GM19463 (cell line): ENCODE data around the gene SNX13.
"Not testable (repeated sequence)": the region's sequence is repeated elsewhere in the genome, so short reads cannot be mapped to it uniquely, and the experiment has no call there.

ENCODE experiments used
- ATAC-seq: cut with Tn5 transposase; IDR thresholded peaks from one replicate; pipeline ENCODE4 v1.9.1; 2021; ENCODE audit warnings: mild to moderate bottlenecking, moderate library complexity; ENCODE audit not compliant: unreplicated experiment

Gene SNX13

GRCh38 chr7:17916786-17917185 is 23.5 kb downstream of the SNX13 start:
- no peak for ATAC-seq

DNA sequence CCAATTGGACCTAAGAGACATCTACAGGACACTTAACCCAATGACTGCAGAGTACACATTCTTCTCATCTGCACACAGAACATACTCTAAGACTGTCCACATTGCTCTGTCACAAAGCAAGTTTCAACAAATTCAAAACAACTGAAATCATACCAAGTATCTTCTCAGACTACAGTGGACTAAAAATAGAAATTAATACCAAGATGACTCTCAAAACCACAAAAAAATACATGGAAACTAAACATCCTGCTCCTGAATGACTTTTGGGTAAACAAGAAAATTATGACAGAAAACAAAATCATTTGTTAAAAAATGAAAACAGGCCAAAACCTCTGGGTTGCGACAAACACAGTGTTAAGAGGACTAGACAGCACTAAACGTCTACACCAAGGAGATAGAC is 24.5 kb downstream of the SNX13 start:
- no peak for ATAC-seq

DNA sequence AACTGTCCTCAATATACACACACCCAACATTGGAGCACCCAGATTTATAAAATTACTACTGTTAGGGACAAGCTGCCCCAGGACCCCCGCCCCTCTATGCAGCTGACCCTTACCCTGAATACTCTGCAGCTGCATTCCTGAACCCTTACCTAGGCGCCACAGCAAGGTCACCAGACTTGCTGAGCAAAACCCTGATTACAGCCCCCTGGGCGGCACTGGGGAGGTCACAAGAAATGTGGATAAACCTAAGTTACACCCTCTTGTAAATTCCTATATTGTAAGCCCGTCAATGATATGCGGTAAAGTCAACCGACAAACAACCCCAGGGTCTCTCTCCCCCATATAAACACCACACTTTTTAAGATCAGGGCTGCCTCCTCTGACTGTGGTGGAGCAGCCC is 25.1 kb downstream of the SNX13 start:
- no peak for ATAC-seq

- ATAC-seq = no peak
Measured at GRCh38 chr7:17913250-17913649, 27.0 kb downstream of the SNX13 start.

- no peak for ATAC-seq
Measured at GRCh38 chr7:17912536-17913235, 27.6 kb downstream of the SNX13 start.

DNA sequence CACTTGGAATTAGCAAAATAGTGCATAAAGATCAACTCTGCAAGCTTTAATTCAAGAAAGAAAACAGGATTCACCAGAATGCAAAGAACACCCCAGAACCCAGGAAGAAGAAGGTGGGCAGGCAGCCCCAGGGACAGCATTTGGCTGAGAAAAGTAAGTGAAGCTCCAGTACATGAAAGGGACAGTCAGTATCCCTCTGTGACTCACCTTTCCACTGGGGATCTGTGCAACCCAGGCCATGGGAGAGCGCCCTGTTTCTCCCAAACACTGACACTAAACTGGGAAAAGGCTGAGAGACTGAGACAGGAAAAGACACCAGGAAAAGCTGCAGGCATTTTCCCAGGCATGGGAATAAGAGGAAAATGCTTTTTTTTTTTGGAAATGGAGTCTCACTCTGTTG is 28.2 kb downstream of the SNX13 start:
- no peak for ATAC-seq

- no peak for ATAC-seq
Measured at GRCh38 chr7:17910377-17910776, 29.9 kb downstream of the SNX13 start.

DNA sequence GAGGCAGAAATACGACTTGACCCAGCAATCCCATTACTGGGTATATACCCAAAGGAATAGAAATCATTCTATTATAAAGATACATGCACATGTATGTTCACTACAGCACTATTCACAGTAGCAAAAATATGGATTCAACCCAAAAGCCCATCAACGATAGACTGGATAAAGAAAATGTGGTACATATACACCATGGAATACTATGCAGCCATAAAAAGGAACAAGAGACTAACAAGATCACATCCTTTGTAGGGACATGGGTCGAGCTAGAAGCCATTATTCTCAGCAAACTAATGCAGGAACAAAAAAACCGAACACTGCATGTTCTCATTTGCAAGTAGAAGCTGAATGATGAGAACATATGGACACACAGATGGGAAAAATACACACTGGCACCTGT is 31.0 kb downstream of the SNX13 start:
- not testable (repeated sequence) for ATAC-seq

DNA sequence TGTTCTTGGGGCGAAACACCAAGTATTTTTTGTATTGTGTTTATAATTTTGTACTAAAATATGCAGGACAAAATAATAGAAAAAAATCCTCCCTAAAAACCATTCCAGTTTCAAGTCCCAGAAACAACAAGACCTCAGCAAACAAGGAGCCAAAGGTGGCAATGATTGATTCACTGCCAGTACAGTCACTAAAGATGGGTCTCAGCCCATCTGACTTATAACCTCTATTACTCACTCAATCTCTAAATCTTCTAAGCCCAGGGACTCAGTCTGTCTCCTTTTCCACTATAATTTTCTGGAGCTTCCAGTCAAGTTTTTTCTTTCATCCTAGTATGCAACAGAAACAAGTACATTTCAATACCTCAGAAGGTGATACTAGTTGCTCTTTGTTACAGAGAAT is 33.3 kb downstream of the SNX13 start:
- ATAC-seq = no peak

GRCh38 chr7:17903337-17903736 is 37.0 kb downstream of the SNX13 start:
- ATAC-seq = no peak

DNA sequence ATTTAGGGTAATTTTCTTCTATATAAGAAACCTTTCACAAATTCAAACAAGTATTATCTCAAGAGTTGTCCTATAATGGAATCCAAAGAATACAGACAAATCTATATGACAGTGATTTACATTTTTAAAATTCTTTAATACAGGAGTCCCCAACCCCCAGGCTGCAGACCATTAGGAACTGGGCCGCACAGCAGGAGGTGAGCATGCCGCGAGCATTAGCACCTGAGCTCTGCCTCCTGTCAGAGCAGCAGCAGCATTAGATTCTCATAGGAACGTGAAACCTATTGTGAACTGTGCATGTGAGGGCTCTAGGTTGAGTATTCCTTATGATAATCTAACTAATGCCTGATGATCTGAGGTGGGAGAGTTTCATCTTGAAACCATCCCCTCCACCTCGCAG is 37.7 kb downstream of the SNX13 start:
- ATAC-seq = no peak

DNA sequence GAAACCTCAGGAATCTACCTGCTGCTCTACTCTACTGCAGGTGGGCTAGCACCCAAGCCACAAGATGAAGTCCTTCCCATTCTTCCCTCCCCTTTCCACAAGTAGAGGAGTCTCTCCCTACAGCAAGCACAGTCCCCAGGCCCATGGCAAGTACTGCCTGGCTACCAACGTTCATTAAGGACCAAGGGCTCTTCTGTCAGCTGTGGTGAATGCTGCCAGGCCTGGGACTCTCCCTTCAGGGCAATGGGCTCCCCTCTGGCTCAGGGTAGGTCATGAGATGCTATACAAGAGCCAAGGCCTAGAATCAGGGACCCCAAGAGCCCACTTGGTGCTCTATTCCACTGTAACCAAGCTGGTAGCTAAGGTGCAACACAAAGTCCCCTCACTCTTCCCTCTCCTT is 39.8 kb downstream of the SNX13 start:
- ATAC-seq = no peak

GRCh38 chr7:17898111-17898510 is 42.2 kb downstream of the SNX13 start:
- no peak for ATAC-seq

DNA sequence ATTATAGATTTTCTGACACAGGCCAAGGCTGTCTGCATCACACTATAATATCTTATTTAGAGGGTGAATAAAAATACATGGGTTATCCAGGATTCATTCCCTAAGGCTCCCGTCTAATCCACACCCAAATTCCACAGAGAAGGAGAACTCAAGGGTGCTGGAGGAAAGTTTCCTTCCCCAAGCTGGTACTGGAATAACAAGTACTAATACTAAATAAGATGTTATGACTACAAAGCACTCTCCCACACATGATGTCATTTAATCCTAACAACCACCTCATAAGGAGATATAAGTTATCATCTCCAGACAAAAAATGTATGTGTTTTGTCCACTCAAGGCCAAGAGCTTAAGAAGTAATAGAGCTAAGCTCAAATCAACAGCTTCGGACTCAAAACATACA is 53.0 kb downstream of the SNX13 start:
- ATAC-seq = no peak

- no peak for ATAC-seq
Measured at GRCh38 chr7:17882685-17883084, 57.6 kb downstream of the SNX13 start.

DNA sequence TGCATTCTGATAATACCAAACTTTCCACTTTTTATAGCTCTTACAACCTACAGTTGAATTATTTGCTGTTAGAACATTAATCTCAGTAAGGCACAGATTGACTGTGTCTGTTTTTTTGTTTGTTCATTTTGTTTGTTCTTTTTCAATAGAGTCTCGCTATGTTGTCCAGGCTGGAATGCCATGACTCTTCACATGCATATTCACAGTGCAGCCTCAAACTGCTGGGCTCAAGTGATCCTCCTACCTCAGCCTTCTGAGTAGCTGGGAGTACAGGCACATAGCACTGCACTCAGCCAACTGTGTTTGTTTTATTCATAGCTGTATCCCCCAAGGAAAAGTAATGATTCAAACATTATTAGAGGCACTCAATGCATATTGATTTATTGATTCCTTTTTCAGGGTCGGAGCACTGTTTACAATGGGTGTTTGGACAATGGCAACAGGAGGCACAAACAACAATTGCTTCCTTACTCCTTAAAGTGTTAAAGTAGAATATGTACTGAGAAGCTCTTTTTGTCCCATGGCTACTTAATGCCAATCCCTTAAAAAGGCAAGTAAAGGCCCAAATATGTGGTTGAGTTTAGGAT is 61.1 kb downstream of the SNX13 start:
- no peak for ATAC-seq

DNA sequence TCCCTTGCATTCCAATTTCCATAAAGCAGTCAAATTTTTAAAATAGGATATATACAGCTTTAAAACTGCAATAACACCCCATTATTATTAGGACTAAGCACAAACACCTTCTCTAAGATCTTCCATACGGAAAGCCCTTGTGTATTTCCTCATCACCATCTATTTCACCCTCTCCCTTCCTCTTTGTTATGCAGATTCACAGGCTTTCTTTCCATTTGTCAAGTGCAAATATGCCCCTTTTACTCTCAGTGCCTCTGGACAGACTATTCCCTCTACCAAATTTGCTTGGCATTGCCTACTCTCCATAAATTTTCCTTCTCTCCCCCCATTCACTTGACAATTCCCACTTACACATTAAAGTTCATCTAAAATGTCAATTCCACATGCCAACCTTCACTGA is 61.7 kb downstream of the SNX13 start:
- ATAC-seq = no peak

DNA sequence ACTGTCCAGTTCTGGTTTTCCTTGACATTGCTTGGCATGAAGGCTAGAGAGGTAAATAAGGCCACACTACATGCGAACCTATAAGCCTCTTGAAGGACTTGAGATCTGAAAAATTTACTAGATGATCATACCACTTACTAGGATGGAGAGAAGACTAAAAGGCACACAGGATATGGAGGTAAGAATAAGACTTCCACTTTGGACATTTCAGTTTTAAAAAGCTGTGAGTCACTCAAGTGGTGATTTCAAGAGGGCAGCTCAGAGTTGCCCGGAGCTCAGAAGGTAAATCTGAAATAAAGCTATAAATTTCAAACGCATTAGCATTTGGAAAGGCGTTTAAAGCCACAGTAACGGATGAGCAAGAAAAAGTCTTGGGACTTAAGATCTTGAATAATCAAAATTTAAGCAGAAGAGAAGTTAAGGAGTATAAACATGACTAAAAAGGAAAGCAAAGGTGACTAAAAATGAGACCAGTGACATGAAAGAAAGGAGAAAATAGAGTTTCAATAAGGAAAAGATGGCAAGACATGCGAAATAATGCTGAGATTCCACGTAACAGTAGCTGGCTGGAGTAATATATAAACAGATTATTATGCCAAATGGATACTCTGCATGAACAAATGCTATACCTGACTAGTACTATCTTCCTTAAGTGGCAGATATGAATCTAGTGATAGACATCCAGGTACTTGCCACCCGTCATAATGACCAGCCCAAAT is 68.3 kb downstream of the SNX13 start:
- ATAC-seq = no peak

DNA sequence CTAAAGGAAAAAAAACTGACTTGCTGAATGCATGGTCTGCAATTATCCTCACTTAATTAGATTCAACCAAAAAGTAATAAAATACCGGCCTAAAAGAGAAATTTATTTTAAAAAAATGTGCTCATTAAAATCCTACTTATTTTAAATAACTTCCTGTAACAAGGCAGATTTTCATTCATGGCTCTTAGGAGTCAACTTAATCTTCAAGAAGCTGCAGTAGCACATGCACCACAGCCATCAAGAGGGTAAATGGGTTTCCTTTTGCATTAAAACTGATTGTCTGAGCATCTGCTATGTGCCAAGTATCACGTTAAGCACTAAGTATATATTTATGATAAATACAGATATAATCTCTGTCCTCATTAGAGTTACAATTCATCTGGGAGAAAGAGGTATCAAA is 69.9 kb downstream of the SNX13 start:
- ATAC-seq = no peak

DNA sequence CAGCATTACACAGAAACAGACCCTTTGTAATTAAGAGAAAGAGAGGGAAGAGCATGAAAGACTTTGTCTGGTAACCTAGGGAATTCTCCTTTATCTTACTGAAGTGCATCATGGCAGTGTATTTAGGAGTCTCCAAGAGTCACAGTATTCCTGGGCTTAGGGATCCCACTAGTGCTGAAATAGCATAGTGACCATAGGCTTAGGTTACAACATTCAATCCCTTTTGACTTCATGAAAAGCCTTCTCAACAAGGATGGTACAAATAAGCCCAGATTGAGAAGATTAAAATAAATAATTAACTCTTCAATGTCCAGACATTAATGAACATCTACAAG is 76.5 kb downstream of the SNX13 start:
- no peak for ATAC-seq

DNA sequence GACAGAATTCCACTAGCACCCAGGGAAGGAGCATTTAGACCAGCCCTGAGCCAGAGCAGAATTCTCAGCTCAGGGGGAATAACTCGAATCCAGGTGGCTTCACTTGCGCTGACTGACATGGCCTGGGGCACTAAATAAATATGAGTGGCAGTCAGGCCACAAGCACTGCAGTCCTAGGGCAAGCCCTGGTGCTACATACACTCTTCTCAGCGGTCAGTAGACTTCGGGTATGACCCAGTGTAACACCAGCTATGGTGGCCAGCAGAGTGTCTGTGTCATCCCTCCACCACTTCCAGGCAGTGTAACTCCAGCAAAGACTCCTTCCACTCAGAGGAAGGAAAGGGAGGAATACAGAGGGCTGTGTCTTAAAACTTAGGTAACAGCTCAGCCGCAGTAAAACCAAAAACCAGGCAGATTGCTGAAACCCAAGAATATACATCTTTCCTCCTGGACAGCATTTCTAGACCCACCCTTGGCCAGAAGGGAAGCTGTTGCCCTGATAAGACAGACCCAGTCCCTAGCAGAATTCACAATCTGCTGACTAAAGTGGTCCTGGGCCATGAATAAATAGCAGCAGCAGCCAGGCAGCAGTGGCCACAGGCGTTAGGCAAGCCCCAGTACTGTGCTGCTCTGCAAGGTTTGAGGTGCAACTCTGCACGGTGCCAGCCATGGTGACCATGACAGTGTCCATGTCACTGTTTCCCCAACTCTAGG is 77.0 kb downstream of the SNX13 start:
- no peak for ATAC-seq

DNA sequence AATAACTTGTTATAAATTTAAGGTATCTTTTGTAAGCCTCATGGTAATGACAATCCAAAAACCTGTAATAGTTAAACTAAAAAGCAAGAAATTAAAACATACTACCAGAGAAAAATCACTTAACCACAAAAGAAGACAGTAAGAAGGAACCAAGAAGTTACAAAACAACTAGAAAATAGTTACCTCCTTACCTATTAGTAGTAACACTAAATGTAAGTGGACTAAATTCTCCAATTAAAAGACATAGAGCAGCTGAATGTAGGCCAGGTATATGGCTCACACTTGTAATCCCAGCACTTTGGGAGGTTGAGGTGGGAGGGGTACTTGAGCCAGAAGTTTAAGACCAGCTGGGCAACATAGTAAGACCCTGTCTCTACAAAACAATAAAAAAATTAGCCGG is 84.0 kb downstream of the SNX13 start:
- ATAC-seq = no peak
